ENCODE results near the gene CDC5L.

The CDC5L gene

GRCh38 chr6:44497807-44498206, 110.3 kb downstream of the CDC5L start:
- Histone ChIP-seq H3K9me2 (ENCODE audit: low read depth, low read length) (no peaks in the 10 kb centered on the region), H3K4me2 (ENCODE audit: low read length) (no peak overlapping the region)

GRCh38 chr6:44498436-44498835, 110.9 kb downstream of the CDC5L start:
- TF ChIP-seq CTCF (IDR thresholded peaks at IDR 0.05; ENCODE audit: low read length) (no peak), EZH2 (IDR thresholded peaks at IDR 0.05; ENCODE audit: borderline replicate concordance, low read length) (no peak)
- no peaks in the 10 kb centered on the region for H3K36me3 ChIP-seq (ENCODE audit: insufficient read depth, low read length)

More at GRCh38 chr6:44497807-44498206, 110.3 kb downstream of the CDC5L start:
- H3K79me2 ChIP-seq (ENCODE audit: insufficient read depth, low read length) = no peaks in the 10 kb centered on the region
- H3K27me3 ChIP-seq (ENCODE audit: insufficient read depth, low read length) = peaks cover 8% of the 10 kb centered on the region
- no peak overlapping the region for H2AFZ ChIP-seq (ENCODE audit: low read length)
- no peaks in the 10 kb centered on the region for H3F3A ChIP-seq (ENCODE audit: insufficient read depth, low read length)
- H3K27ac ChIP-seq (ENCODE audit: low read depth, low read length, poor library complexity, severe bottlenecking) = no peak overlapping the region
- no peaks in the 10 kb centered on the region for H3K4me1 ChIP-seq (ENCODE audit: insufficient read depth, low read length, severe bottlenecking)
- no peaks in the 10 kb centered on the region for H4K20me1 ChIP-seq (ENCODE audit: insufficient read depth, low read length)
- H3K9ac ChIP-seq (ENCODE audit: low read length) = no peak overlapping the region
- no peaks in the 10 kb centered on the region for H3K9me3 ChIP-seq (ENCODE audit: low read length)
- TF ChIP-seq EZH2 (IDR thresholded peaks at IDR 0.05; ENCODE audit: borderline replicate concordance, low read length) = no peak
- no peak for TF ChIP-seq CTCF (IDR thresholded peaks at IDR 0.05; ENCODE audit: low read length)
- no peak overlapping the region for H3K4me3 ChIP-seq (ENCODE audit: low read depth, low read length, poor library complexity, severe bottlenecking)
- H3K36me3 ChIP-seq (ENCODE audit: insufficient read depth, low read length) = no peaks in the 10 kb centered on the region

GRCh38 chr6:44499609-44500008, 112.1 kb downstream of the CDC5L start:
- no peak overlapping the region for H3K27ac ChIP-seq (ENCODE audit: low read depth, low read length, poor library complexity, severe bottlenecking)
- H3K9me2 ChIP-seq (ENCODE audit: low read depth, low read length) = no peaks in the 10 kb centered on the region
- no peak overlapping the region for H3K4me3 ChIP-seq (ENCODE audit: low read depth, low read length, poor library complexity, severe bottlenecking)
- no peak overlapping the region for H2AFZ ChIP-seq (ENCODE audit: low read length)
- H4K20me1 ChIP-seq (ENCODE audit: insufficient read depth, low read length) = no peaks in the 10 kb centered on the region
- H3K36me3 ChIP-seq (ENCODE audit: insufficient read depth, low read length) = no peaks in the 10 kb centered on the region
- peaks cover 8% of the 10 kb centered on the region for H3K27me3 ChIP-seq (ENCODE audit: insufficient read depth, low read length)
- H3K9ac ChIP-seq (ENCODE audit: low read length) = no peak overlapping the region
- H3K4me2 ChIP-seq (ENCODE audit: low read length) = no peak overlapping the region
- H3K4me1 ChIP-seq (ENCODE audit: insufficient read depth, low read length, severe bottlenecking) = no peaks in the 10 kb centered on the region
- no peaks in the 10 kb centered on the region for H3K9me3 ChIP-seq (ENCODE audit: low read length)
- no peaks in the 10 kb centered on the region for H3F3A ChIP-seq (ENCODE audit: insufficient read depth, low read length)
- TF ChIP-seq CTCF (IDR thresholded peaks at IDR 0.05; ENCODE audit: low read length) = no peak
- no peak for TF ChIP-seq EZH2 (IDR thresholded peaks at IDR 0.05; ENCODE audit: borderline replicate concordance, low read length)
- no peaks in the 10 kb centered on the region for H3K79me2 ChIP-seq (ENCODE audit: insufficient read depth, low read length)

More at GRCh38 chr6:44498436-44498835, 110.9 kb downstream of the CDC5L start:
- H3K4me1 ChIP-seq (ENCODE audit: insufficient read depth, low read length, severe bottlenecking) = no peaks in the 10 kb centered on the region
- H3K9me2 ChIP-seq (ENCODE audit: low read depth, low read length) = no peaks in the 10 kb centered on the region
- H3K4me3 ChIP-seq (ENCODE audit: low read depth, low read length, poor library complexity, severe bottlenecking) = no peak overlapping the region
- no peaks in the 10 kb centered on the region for H3K9me3 ChIP-seq (ENCODE audit: low read length)
- no peaks in the 10 kb centered on the region for H3K79me2 ChIP-seq (ENCODE audit: insufficient read depth, low read length)
- H4K20me1 ChIP-seq (ENCODE audit: insufficient read depth, low read length) = no peaks in the 10 kb centered on the region
- no peak overlapping the region for H3K9ac ChIP-seq (ENCODE audit: low read length)
- no peaks in the 10 kb centered on the region for H3F3A ChIP-seq (ENCODE audit: insufficient read depth, low read length)
- no peak overlapping the region for H3K4me2 ChIP-seq (ENCODE audit: low read length)
- peaks cover 8% of the 10 kb centered on the region for H3K27me3 ChIP-seq (ENCODE audit: insufficient read depth, low read length)
- H3K27ac ChIP-seq (ENCODE audit: low read depth, low read length, poor library complexity, severe bottlenecking) = no peak overlapping the region
- H2AFZ ChIP-seq (ENCODE audit: low read length) = no peak overlapping the region

All from OCI-LY1 (cell line).